ENCODE data around the gene ZWILCH.

- TF ChIP-seq EZH2phosphoT487 (IDR thresholded peaks at IDR 0.05; ENCODE audit: low read depth, severe bottlenecking, unreplicated experiment) (no peak), CTCF (IDR thresholded peaks at IDR 0.05; ENCODE audit: poor library complexity) (no peak)
Measured at GRCh38 chr15:66524838-66525237, 19.7 kb downstream of the ZWILCH start.
